Lower leg skin (tissue), 4 donors: ENCODE measurements around the gene PACS1. TPM values are rescaled to one million over a fixed set of nuclear protein-coding genes. Genes with fewer than 3 reads are reported as not detected.

ENCODE experiments used
- DNase-seq, 2 donors: peaks; one replicate each; pipeline ENCODE4 v3.0.0-alpha.2; 2019; ENCODE audit warnings: low spot score in 2 of 2
- H3K4me3 ChIP-seq: fragments of 200-600 bp; sonication (generic); 2 replicates; pipeline ENCODE4 v1.5.1; 2017; ENCODE audit warnings: mild to moderate bottlenecking, low read depth; ENCODE audit not compliant: poor library complexity, severe bottlenecking
- CTCF ChIP-seq, 3 donors: fragments of 450-650 bp; IDR thresholded peaks; one replicate each; pipeline ENCODE4 v1.5.1; 2016; ENCODE audit warnings: antibody characterized with exemption in 3 of 3, mild to moderate bottlenecking in 3 of 3, moderate library complexity in 2 of 3
- POLR2A ChIP-seq, 2 donors: fragments of 450-650 bp; IDR thresholded peaks; one replicate each; pipeline ENCODE4 v1.6.1; 2016 to 2017; ENCODE audit warnings: antibody characterized with exemption in 2 of 2, mild to moderate bottlenecking in 1 of 2, moderate library complexity in 1 of 2
- WGBS, 2 donors: methylation state at CpG; one replicate each; pipeline ENCODE4 v1.1.5; 2018; 5-methylcytosine and 5-hydroxymethylcytosine counted together
- intact Hi-C: fragments of 100-400 bp; cut with DNase I; formaldehyde crosslinking; loops from one replicate; pipeline ENCODE4 v1.15.0; 2023; ENCODE audit warnings: low total_unique reads
- total RNA-seq, 4 donors: library from RNA; depleted of rRNA; stranded (reverse); fragments of >200 nt; gene quantifications; one replicate each; pipeline ENCODE4 v1.1.0, GENCODE V29; 2016

The PACS1 gene
- total RNA-seq, 4 donors from 2014 or later = 26.7 to 41.1 (median 32.4) TPM

- no peak overlapping the region for H3K4me3 ChIP-seq
- TF ChIP-seq POLR2A (IDR thresholded peaks at IDR 0.05) (no peak), CTCF (IDR thresholded peaks at IDR 0.05) (no peak)
- WGBS, 2 donors = 92 to 94% methylated on average over 2 of the region's 2 CpGs
- intact Hi-C loops = no loop called here
- peak in 1 of 2 donors; percentile 64 for DNase-seq
These were observed 6.2 kb upstream of the PACS1 start for GRCh38 chr11:66063900-66064299.

- intact Hi-C loops = no loop called here
- TF ChIP-seq CTCF (IDR thresholded peaks at IDR 0.05) (no peak), POLR2A (IDR thresholded peaks at IDR 0.05) (no peak)
- no peak for DNase-seq
- WGBS, 2 donors = 96 to 100% methylated on average over 1 of the region's 1 CpG
- no peak overlapping the region for H3K4me3 ChIP-seq
These were observed 5.5 kb upstream of the PACS1 start for GRCh38 chr11:66064571-66064970.

GRCh38 chr11:66066751-66067150, 3.3 kb upstream of the PACS1 start:
- H3K4me3 ChIP-seq = no peak overlapping the region
- intact Hi-C loops = no loop called here
- WGBS, 2 donors = 83 to 87% methylated on average over 3 of the region's 3 CpGs
- DNase-seq = no peak
- TF ChIP-seq POLR2A (IDR thresholded peaks at IDR 0.05) = no peak
- no peak for TF ChIP-seq CTCF (IDR thresholded peaks at IDR 0.05)

GRCh38 chr11:66067640-66068039, 2.4 kb upstream of the PACS1 start:
- no peak overlapping the region for H3K4me3 ChIP-seq
- intact Hi-C loops = no loop called here
- TF ChIP-seq CTCF (IDR thresholded peaks at IDR 0.05) (no peak), POLR2A (IDR thresholded peaks at IDR 0.05) (no peak)
- DNase-seq = peak in 1 of 2 donors; percentile 50
- 83 to 88% methylated on average over 4 of the region's 4 CpGs for WGBS, 2 donors

- peak in 1 of 3 donors; percentile 72 for TF ChIP-seq CTCF (IDR thresholded peaks at IDR 0.05)
- no peak for TF ChIP-seq POLR2A (IDR thresholded peaks at IDR 0.05)
- intact Hi-C loops = no loop called here
- DNase-seq = peak; percentile 53 to 93
- WGBS, 2 donors = 49 to 54% methylated on average over 17 of the region's 17 CpGs
- H3K4me3 ChIP-seq = no peak overlapping the region
These were observed 1.8 kb upstream of the PACS1 start for GRCh38 chr11:66068154-66068821.
